ENCODE results near the gene PLD1.

PLD1 gene

GRCh38 chr3:171770689-171771620 lies 39.3 kb downstream of the PLD1 start (continued):
- TF ChIP-seq TSHZ1 (tag by site-specific recombination; IDR thresholded peaks at IDR 0.05; ENCODE audit: borderline replicate concordance) (no peak), ZNF654 (tag by site-specific recombination; IDR thresholded peaks at IDR 0.05; ENCODE audit: low read depth) (no peak), ZNF629 (tag by site-specific recombination; IDR thresholded peaks at IDR 0.05) (0 out of 2 replicates have a peak, but pooled peaks have one; percentile 14), ZNF785 (tag by site-specific recombination; IDR thresholded peaks at IDR 0.05) (no peak), ZNF610 (tag by site-specific recombination; IDR thresholded peaks at IDR 0.05; ENCODE audit: borderline replicate concordance) (no peak), PBX3 (CRISPR knock-in tag; IDR thresholded peaks at IDR 0.05) (no peak), ZNF530 (tag by site-specific recombination; IDR thresholded peaks at IDR 0.05; ENCODE audit: low read depth) (no peak), ZNF513 (tag by site-specific recombination; IDR thresholded peaks at IDR 0.05) (no peak), KLF9 (tag by site-specific recombination; IDR thresholded peaks at IDR 0.05; ENCODE audit: low read depth) (peak; percentile 28; the same call in 1 of the 2 replicates), REPIN1 (tag by site-specific recombination; IDR thresholded peaks at IDR 0.05; ENCODE audit: low read depth) (no peak), ZBTB7A (tag by site-specific recombination; IDR thresholded peaks at IDR 0.05; ENCODE audit: low read depth) (no peak), ZNF658 (tag by site-specific recombination; IDR thresholded peaks at IDR 0.05) (no peak), ZNF302 (tag by site-specific recombination; IDR thresholded peaks at IDR 0.05; ENCODE audit: low read depth) (no peak), ZNF366 (tag by site-specific recombination; conservative IDR thresholded peaks at IDR 0.05) (no peak), ZNF626 (tag by site-specific recombination; IDR thresholded peaks at IDR 0.05) (no peak)

- ChIA-PET CTCF (no interaction called here), POLR2A (no interaction called here)
- peak; percentile 27; the same call in 1 of the 2 replicates for TF ChIP-seq PRDM6 (tag by site-specific recombination; IDR thresholded peaks at IDR 0.05)
- no peak for TF ChIP-seq RBAK (tag by site-specific recombination; IDR thresholded peaks at IDR 0.05)
- Histone ChIP-seq H3K4me3 (ENCODE audit: low read depth, low read length) (no peak overlapping the region), H3K36me3 (ENCODE audit: control insufficient read depth in 2 of 2, insufficient read depth in 1 of 2, low read length in 2 of 2) (no peaks in the 10 kb centered on the region), H3K27ac (ENCODE audit: extremely low read depth, low read depth, low read length) (no peak overlapping the region), H3K4me1 (ENCODE audit: control insufficient read depth, insufficient read depth, low read length) (peaks cover 2% of the 10 kb centered on the region; the same call in 1 of the 2 replicates), H3K9me3 (ENCODE audit: control insufficient read depth, insufficient read depth, low read depth, low read length) (no peaks in the 10 kb centered on the region)
These were observed 40.8 kb downstream of the PLD1 start for GRCh38 chr3:171769461-171769860.

All from HEK293 (cell line).